Measurements from ENCODE around the gene MMD2. TPM values are rescaled to one million over a fixed set of nuclear protein-coding genes. Genes with fewer than 3 reads are reported as not detected.

The MMD2 gene, protein sequence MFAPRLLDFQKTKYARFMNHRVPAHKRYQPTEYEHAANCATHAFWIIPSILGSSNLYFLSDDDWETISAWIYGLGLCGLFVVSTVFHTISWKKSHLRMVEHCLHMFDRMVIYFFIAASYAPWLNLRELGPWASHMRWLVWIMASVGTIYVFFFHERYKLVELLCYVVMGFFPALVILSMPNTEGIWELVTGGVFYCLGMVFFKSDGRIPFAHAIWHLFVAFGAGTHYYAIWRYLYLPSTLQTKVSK
- total RNA-seq (not detected), total RNA-seq (0 to 0.06 (median 0) reads per million in 29 experiments)
- not detected for total RNA-seq (2013)

DNA sequence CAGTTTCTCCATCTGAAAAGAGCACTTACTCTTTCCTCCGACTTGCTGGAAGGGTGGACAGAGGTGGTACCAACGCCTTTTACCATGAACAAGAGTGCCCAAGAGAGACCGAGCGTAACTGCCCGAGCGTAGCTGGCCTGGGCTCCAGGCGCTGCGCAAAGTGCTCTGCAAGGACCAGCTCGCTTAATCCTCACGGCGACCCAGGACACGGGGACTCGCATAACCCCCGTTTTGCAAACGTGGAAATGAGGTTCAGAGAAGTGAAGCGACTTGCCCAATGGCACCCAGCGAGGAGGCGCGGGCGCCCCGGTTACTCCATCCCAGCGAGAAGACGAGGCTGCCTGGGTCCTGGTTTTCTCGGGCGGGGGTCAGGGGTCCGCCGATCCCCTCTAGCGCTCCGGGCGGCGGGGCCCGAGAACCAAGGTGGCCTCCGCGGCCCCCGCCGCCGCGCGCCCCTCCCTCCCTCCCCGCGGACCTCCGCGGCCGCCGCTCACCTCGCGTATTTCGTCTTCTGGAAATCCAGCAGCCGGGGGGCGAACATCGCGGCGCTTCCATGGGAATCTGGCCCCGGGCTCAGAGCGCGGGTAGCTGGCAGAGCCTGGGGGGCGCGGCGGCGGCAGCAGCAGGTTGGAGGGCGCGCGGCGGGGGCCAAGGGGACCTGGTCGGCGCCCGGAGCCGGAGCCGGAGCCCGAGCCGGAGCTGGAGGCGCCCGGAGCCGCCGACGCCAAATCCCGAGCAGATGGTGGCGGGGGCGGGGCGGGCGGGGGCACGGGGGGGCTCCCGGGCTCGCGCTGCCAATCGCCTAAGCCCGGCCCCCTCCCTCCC, at the start of gene MMD2:
MMD2 (minus strand) TSS at position 711 of the 825 bp plus-strand sequence; CDS start at position 541, 170 bp downstream.
- H3K27me3 Mint-ChIP-seq, result peaks cover 33 to 61% of the 10 kb centered on the region in 2 donors
- 12% methylated on average over 71 of the region's 87 CpGs for WGBS (ENCODE audit: insufficient coverage)
- ATAC-seq (replicated peaks in 1 of 4) (no peak), DNase-seq (peak in 1 of 35 experiments; percentile 4)
- CTCF ChIA-PET, result no interaction called here
- Histone ChIP-seq H3K27me3 (replicated peaks in 1 of 2; ENCODE audit: control insufficient read depth in 2 of 2, extremely low read depth in 1 of 2, insufficient read depth in 2 of 2, low read length in 1 of 2) (peaks cover 6 to 64% of the 10 kb centered on the region in 2 experiments), H3K27ac (ENCODE audit: low read length) (no peak within 1 kb of the TSS), H3K4me3 (ENCODE audit: control insufficient read depth in 1 of 2, extremely low read depth in 1 of 2, low read length in 1 of 2) (no peak within 1 kb of the TSS), H3K4me1 (ENCODE audit: control insufficient read depth in 1 of 2, extremely low read depth in 1 of 2, insufficient read depth in 2 of 2, low read length in 2 of 2) (peaks cover 0 to 3% of the 10 kb centered on the region in 2 experiments), H3K36me3 (ENCODE audit: control insufficient read depth in 2 of 2, extremely low read depth in 1 of 2, insufficient read depth in 1 of 2, low read length in 1 of 2) (no peaks in the 10 kb centered on the region), H3K9me3 (no peaks in the 10 kb centered on the region)
- POLR2A ChIA-PET, result no interaction called here
- peaks cover 5 to 8% (median 6%) of the 10 kb centered on the region in 3 donors for H3K4me1 Mint-ChIP-seq
- peak within 1 kb of the TSS in 1 of 2 donors; percentile 70 for H3K27ac Mint-ChIP-seq
- peaks cover 0 to 4% (median 0%) of the 10 kb centered on the region in 3 donors for H3K9me3 Mint-ChIP-seq
- peak within 1 kb of the TSS; percentile 60 to 80 (median 66) for H3K4me3 Mint-ChIP-seq
- no peaks in the 10 kb centered on the region for H3K36me3 Mint-ChIP-seq

DNA sequence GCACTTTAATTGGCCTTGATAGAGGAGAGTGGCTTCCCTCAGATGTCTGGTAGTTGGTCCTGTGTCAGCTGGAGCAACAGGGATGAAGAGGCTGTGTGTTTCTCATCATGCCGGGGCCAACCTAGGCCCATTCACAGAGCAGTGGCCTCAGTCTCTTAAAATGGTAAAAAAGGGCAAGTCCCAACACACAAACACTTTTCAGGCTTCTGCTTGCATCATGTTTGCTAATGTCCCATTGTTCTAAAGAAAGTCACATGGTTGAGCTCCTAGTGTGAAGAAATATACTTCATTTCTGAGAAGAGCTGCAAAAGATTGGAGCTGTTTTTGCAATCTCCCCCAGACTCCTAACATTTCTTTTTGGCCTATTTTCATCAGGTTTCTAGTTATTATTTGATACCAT, 46.1 kb upstream of the MMD2 start:
- no peak for DNase-seq
- no peaks in the 10 kb centered on the region for H3K4me1 Mint-ChIP-seq
- Histone ChIP-seq H3K27me3 (replicated peaks in 1 of 2; ENCODE audit: control insufficient read depth in 2 of 2, extremely low read depth in 1 of 2, insufficient read depth in 2 of 2, low read length in 1 of 2) (no peaks in the 10 kb centered on the region), H3K9me3 (no peaks in the 10 kb centered on the region), H3K4me3 (ENCODE audit: control insufficient read depth in 1 of 2, extremely low read depth in 1 of 2, low read length in 1 of 2) (no peak overlapping the region), H3K36me3 (ENCODE audit: control insufficient read depth in 2 of 2, extremely low read depth in 1 of 2, insufficient read depth in 1 of 2, low read length in 1 of 2) (peaks cover 0 to 11% of the 10 kb centered on the region in 2 donors), H3K27ac (ENCODE audit: low read length) (no peak overlapping the region), H3K4me1 (ENCODE audit: control insufficient read depth in 1 of 2, extremely low read depth in 1 of 2, insufficient read depth in 2 of 2, low read length in 2 of 2) (no peaks in the 10 kb centered on the region)
- no peaks in the 10 kb centered on the region for H3K27me3 Mint-ChIP-seq
- ATAC-seq (replicated peaks in 1 of 4), result no peak
- peaks cover 2 to 9% (median 5%) of the 10 kb centered on the region in 3 donors for H3K9me3 Mint-ChIP-seq
- WGBS (ENCODE audit: insufficient coverage), result no CpG with 5 or more reads among the region's 1 CpG
- CTCF ChIA-PET, result no interaction called here
- peaks cover 57% of the 10 kb centered on the region for H3K36me3 Mint-ChIP-seq
- POLR2A ChIA-PET, result no interaction called here
- no peak overlapping the region for H3K4me3 Mint-ChIP-seq
- no peak overlapping the region for H3K27ac Mint-ChIP-seq

DNA sequence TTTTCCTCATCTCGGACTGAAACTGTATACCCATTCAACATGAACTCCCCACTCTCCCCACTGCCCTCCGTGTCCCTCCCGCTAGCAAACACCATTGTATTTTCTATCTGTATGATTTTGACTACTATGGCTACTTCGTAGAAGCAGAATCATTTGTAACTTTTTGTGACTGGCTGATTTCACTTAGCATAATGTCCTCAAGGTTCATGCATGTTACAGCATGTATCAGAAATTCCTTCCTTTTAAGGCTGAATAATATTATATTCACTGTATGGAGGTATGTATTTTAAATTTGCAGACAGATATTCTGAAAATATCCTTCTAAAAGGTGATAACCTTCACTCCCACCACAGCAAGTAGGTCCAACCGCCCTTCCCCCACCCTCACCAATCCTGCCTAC, 42.9 kb upstream of the MMD2 start:
- no peaks in the 10 kb centered on the region for H3K27me3 ChIP-seq (replicated peaks in 1 of 2; ENCODE audit: control insufficient read depth in 2 of 2, extremely low read depth in 1 of 2, insufficient read depth in 2 of 2, low read length in 1 of 2)
- Mint-ChIP-seq H3K9me3 (no peaks in the 10 kb centered on the region), H3K4me1 (peaks cover 4 to 20% (median 6%) of the 10 kb centered on the region in 3 donors), H3K27me3 (no peaks in the 10 kb centered on the region), H3K36me3 (peaks cover 54% of the 10 kb centered on the region), H3K27ac (no peak overlapping the region), H3K4me3 (no peak overlapping the region)
- ChIA-PET POLR2A (interaction anchor here in 1 of 2 donors (0.8 kb wide), 1 partner anchor 28 kb away, joined by 5 read pairs; no protein-coding TSS in a partner anchor), CTCF (no interaction called here)
- peaks cover 16 to 30% of the 10 kb centered on the region in 2 donors for H3K36me3 ChIP-seq (ENCODE audit: control insufficient read depth in 2 of 2, extremely low read depth in 1 of 2, insufficient read depth in 1 of 2, low read length in 1 of 2)
- ATAC-seq (replicated peaks in 1 of 4) (no peak), DNase-seq (no peak)
- H3K4me3 ChIP-seq (ENCODE audit: control insufficient read depth in 1 of 2, extremely low read depth in 1 of 2, low read length in 1 of 2), result no peak overlapping the region
- H3K4me1 ChIP-seq (ENCODE audit: control insufficient read depth in 1 of 2, extremely low read depth in 1 of 2, insufficient read depth in 2 of 2, low read length in 2 of 2), result no peaks in the 10 kb centered on the region
- no peaks in the 10 kb centered on the region for H3K9me3 ChIP-seq
- no peak overlapping the region for H3K27ac ChIP-seq (ENCODE audit: low read length)
- WGBS (ENCODE audit: insufficient coverage), result no CpG with 5 or more reads among the region's 5 CpGs

DNA sequence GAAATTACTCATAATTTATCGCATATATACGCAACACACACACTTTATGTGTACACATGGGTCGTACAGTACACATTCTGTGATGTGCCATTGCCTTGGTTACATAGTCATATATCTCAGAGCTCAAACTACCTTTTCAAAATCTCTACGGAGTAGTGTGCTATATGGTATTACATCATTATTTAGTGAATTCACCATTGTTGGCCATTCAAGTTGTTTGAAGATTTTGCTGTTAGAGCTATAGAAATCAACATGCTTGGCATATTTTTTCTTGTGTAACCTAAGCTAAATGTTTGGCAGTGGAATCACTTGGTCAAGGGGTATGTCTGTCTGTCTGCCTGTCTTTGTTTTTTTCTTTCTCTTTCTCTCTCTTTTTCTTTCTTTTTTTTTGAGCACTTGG, 42.0 kb upstream of the MMD2 start:
- peaks cover 23 to 37% of the 10 kb centered on the region in 2 donors for H3K36me3 ChIP-seq (ENCODE audit: control insufficient read depth in 2 of 2, extremely low read depth in 1 of 2, insufficient read depth in 1 of 2, low read length in 1 of 2)
- POLR2A ChIA-PET, result interaction anchor here in 1 of 2 donors (0.8 kb wide), 1 partner anchor 27 kb away, joined by 5 read pairs; no protein-coding TSS in a partner anchor

DNA sequence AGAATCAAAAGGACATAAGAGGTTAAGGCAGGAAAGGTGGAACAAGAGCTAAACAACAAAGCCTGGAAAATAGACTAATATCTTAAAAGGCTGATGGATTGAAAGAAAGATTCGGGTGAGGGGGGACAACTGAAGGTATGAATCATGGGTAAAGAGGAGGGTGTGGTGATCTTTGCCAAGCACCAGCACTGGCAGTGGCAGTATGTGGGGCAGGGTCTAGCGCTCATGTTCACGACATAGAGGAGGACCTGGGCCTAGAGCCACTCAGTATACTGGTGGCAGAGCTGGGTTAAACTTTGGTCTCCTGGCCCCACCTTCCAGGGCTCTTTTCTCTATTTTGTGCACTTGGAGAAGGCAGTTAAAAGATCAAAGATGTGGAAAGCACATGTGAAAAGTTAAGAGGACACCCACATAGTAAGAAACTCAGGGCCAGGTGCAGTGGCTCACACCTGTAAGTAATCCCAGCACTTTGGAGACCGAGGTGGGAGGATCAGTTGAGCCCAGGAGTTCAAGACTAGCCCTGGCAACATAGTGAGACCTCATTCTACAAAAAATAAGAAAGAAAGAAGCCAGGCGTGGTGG, 40.5 kb upstream of the MMD2 start:
- Mint-ChIP-seq H3K27ac (peak overlapping the region; percentile 15 to 50), H3K4me3 (no peak overlapping the region), H3K4me1 (peaks cover 4 to 20% (median 6%) of the 10 kb centered on the region in 3 donors), H3K9me3 (no peaks in the 10 kb centered on the region), H3K27me3 (no peaks in the 10 kb centered on the region), H3K36me3 (peaks cover 47% of the 10 kb centered on the region)
- Histone ChIP-seq H3K4me1 (ENCODE audit: control insufficient read depth in 1 of 2, extremely low read depth in 1 of 2, insufficient read depth in 2 of 2, low read length in 2 of 2) (no peaks in the 10 kb centered on the region), H3K27ac (ENCODE audit: low read length) (no peak overlapping the region), H3K9me3 (no peaks in the 10 kb centered on the region), H3K4me3 (ENCODE audit: control insufficient read depth in 1 of 2, extremely low read depth in 1 of 2, low read length in 1 of 2) (no peak overlapping the region), H3K27me3 (replicated peaks in 1 of 2; ENCODE audit: control insufficient read depth in 2 of 2, extremely low read depth in 1 of 2, insufficient read depth in 2 of 2, low read length in 1 of 2) (no peaks in the 10 kb centered on the region), H3K36me3 (ENCODE audit: control insufficient read depth in 2 of 2, extremely low read depth in 1 of 2, insufficient read depth in 1 of 2, low read length in 1 of 2) (peaks cover 23 to 48% of the 10 kb centered on the region in 2 donors)
- WGBS (ENCODE audit: insufficient coverage), result 78% methylated on average over 4 of the region's 5 CpGs
- ATAC-seq (replicated peaks in 1 of 4) (no peak), DNase-seq (no peak)
- ChIA-PET CTCF (no interaction called here), POLR2A (interaction anchor here in 1 of 2 donors (0.6 kb wide), 1 partner anchor 439 kb away, joined by 6 read pairs; no protein-coding TSS in a partner anchor)

More for the DNA sequence above, 42.0 kb upstream of the MMD2 start:
- DNase-seq (no peak), ATAC-seq (replicated peaks in 1 of 4) (no peak)
- no peak overlapping the region for H3K4me3 ChIP-seq (ENCODE audit: control insufficient read depth in 1 of 2, extremely low read depth in 1 of 2, low read length in 1 of 2)
- H3K4me1 ChIP-seq (ENCODE audit: control insufficient read depth in 1 of 2, extremely low read depth in 1 of 2, insufficient read depth in 2 of 2, low read length in 2 of 2), result no peaks in the 10 kb centered on the region
- Mint-ChIP-seq H3K27me3 (no peaks in the 10 kb centered on the region), H3K4me3 (no peak overlapping the region), H3K9me3 (no peaks in the 10 kb centered on the region), H3K36me3 (peaks cover 54% of the 10 kb centered on the region), H3K4me1 (peaks cover 4 to 20% (median 6%) of the 10 kb centered on the region in 3 donors), H3K27ac (no peak overlapping the region)
- H3K27me3 ChIP-seq (replicated peaks in 1 of 2; ENCODE audit: control insufficient read depth in 2 of 2, extremely low read depth in 1 of 2, insufficient read depth in 2 of 2, low read length in 1 of 2), result no peaks in the 10 kb centered on the region
- no peaks in the 10 kb centered on the region for H3K9me3 ChIP-seq
- no CpG with 5 or more reads among the region's 4 CpGs for WGBS (ENCODE audit: insufficient coverage)
- H3K27ac ChIP-seq (ENCODE audit: low read length), result no peak overlapping the region
- CTCF ChIA-PET, result interaction anchor here in 1 of 2 donors (0.7 kb wide), 1 partner anchor 56 kb away, joined by 4 read pairs; no protein-coding TSS in a partner anchor

DNA sequence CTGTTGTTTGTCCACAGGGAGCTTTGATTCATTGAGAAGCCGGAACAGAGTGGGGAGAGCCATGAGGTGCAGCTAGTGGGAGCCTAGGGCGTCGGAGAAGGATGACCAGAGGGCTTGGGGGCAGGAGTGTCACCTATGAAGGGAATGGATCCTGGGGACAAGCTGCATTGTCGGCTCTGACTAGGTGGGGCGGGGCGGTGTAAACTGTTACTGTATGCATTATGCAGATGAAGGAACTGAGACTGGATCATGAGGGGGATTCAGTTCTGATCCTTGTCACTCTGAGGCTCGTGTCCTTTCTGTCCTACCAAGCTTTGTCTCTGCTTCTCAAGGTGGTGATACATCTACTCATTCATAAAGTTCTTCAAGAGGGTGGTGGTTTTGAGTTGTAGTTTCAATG, 39.9 kb upstream of the MMD2 start:
- Mint-ChIP-seq H3K27me3 (no peaks in the 10 kb centered on the region), H3K4me3 (no peak overlapping the region), H3K36me3 (peaks cover 49% of the 10 kb centered on the region), H3K9me3 (no peaks in the 10 kb centered on the region), H3K4me1 (peaks cover 4 to 20% (median 6%) of the 10 kb centered on the region in 3 donors), H3K27ac (peak overlapping the region; percentile 15 to 50)
- POLR2A ChIA-PET, result interaction anchor here in 1 of 2 donors (0.6 kb wide), 1 partner anchor 440 kb away, joined by 6 read pairs; no protein-coding TSS in a partner anchor
- Histone ChIP-seq H3K36me3 (ENCODE audit: control insufficient read depth in 2 of 2, extremely low read depth in 1 of 2, insufficient read depth in 1 of 2, low read length in 1 of 2) (peaks cover 23 to 54% of the 10 kb centered on the region in 2 donors), H3K9me3 (no peaks in the 10 kb centered on the region), H3K27me3 (replicated peaks in 1 of 2; ENCODE audit: control insufficient read depth in 2 of 2, extremely low read depth in 1 of 2, insufficient read depth in 2 of 2, low read length in 1 of 2) (no peaks in the 10 kb centered on the region), H3K4me1 (ENCODE audit: control insufficient read depth in 1 of 2, extremely low read depth in 1 of 2, insufficient read depth in 2 of 2, low read length in 2 of 2) (no peaks in the 10 kb centered on the region), H3K27ac (ENCODE audit: low read length) (no peak overlapping the region), H3K4me3 (ENCODE audit: control insufficient read depth in 1 of 2, extremely low read depth in 1 of 2, low read length in 1 of 2) (no peak overlapping the region)
- no peak for ATAC-seq (replicated peaks in 1 of 4)
- WGBS (ENCODE audit: insufficient coverage), result 100% methylated on average over 1 of the region's 7 CpGs
- no peak for DNase-seq
- CTCF ChIA-PET, result no interaction called here

All from T-cell (primary cell).